H1 (cell line): ENCODE measurements around the gene AGAP1. TPM values are rescaled to one million over a fixed set of nuclear protein-coding genes. Genes with fewer than 3 reads are reported as not detected.

Experiments
- E2F6 ChIP-seq: IDR thresholded peaks from 2 replicates; pipeline ENCODE4 v1.6.1; 2012; ENCODE audit warnings: inconsistent platforms
- polyA plus RNA-seq, 7 experiments: library from polyadenylated mRNA; depleted of rRNA in 3 of 7; stranded (reverse) in 5 of 7; unstranded in 2 of 7; fragments of >200 nt in 5 of 7; fragments of 200-250 nt in 2 of 7; gene quantifications; 1 replicate in 5 of 7; 2 replicates in 1 of 7; 4 replicates in 1 of 7; pipeline versions ENCODE4 v1.2.1 to v1.2.3, GENCODE V29; 2011 to 2013; ENCODE audit warnings: missing spikeins in 2 of 7, mixed read lengths in 2 of 7
- total RNA-seq: library from RNA; stranded (reverse); fragmentation: NEBNext Ultra II Directional; extraction: Animal tissue kit (Norgen Biotek cat#: 25700); gene quantifications from 2 replicates; pipeline ENCODE4 v1.2.1, GENCODE V29; 2021

The AGAP1 gene
- total and polyA plus RNA-seq, 2 of the 8 experiments (the other 6 are each of a cell fraction or from before 2014, with no cell fraction given), result 18.1 to 39.4 TPM

- peak; percentile 86 for TF ChIP-seq E2F6
These were observed 455 bp upstream of the AGAP1 start (continued) for GRCh38 chr2:235493402-235493774.
